HCT116 (cell line): Measurements from ENCODE around the gene DDX3X. TPM values are rescaled to one million over a fixed set of nuclear protein-coding genes. Genes with fewer than 3 reads are reported as not detected.

ENCODE experiments used
- ATAC-seq: fragments of 200-7000 bp; cut with Tn5 transposase; 2 replicates; pipeline ENCODE4 v1.9.1; 2020; ENCODE audit warnings: mild to moderate bottlenecking, moderate library complexity
- BruUV-seq: library from RNA; stranded (reverse); fragments of 400-500 nt; replicated peaks from 2 replicates; lab custom pipeline; 2021; lab: Mats Ljungman, UMichigan
- CTCF ChIA-PET: fragments of 300-600 bp; sonication (Branson Sonifier 250); formaldehyde crosslinking; loops from one replicate; lab custom pipeline; 2021; ENCODE audit warnings: antibody characterized with exemption; lab: Charles Lee
- POLR2A ChIA-PET: fragments of 300-600, 350-600 bp; sonication (Branson Sonifier 250); formaldehyde crosslinking; loops from one replicate; lab custom pipeline; 2021; ENCODE audit warnings: antibody characterized with exemption; lab: Charles Lee
- RAD21 ChIA-PET, 2 experiments: fragments of 300-600 bp; sonication (Branson Sonifier 250); formaldehyde crosslinking; loops; one replicate each; lab custom pipeline; 2023; ENCODE audit warnings: low total read pairs in 2 of 2; ENCODE audit not compliant: uncharacterized antibody in 2 of 2, unreplicated experiment in 2 of 2, low non-redundant PET in 1 of 2; lab: Charles Lee
- DNase-seq: peaks from one replicate; pipeline ENCODE4 v3.0.0-alpha.2; 2010; ENCODE audit warnings: low read depth, low spot score
- H2AFZ ChIP-seq: fragments of 200-600 bp; shearing (Covaris generic), sonication (generic); 2 replicates; pipeline ENCODE4 v1.6.1; 2017; ENCODE audit warnings: low read depth, mixed run types, mixed read lengths, antibody characterized with exemption, low read length; ENCODE audit not compliant: poor library complexity, severe bottlenecking
- H3K27ac ChIP-seq: 2 replicates; pipeline ENCODE4 v1.5.1; 2012; ENCODE audit warnings: low read depth, low read length
- H3K27me3 ChIP-seq: fragments of 200-600 bp; sonication (generic); 2 replicates; pipeline ENCODE4 v1.6.1; 2016; ENCODE audit warnings: mixed run types, low read length, mixed read lengths; ENCODE audit not compliant: insufficient read depth
- H3K36me3 ChIP-seq, 2 experiments: fragments of 200-500 bp in 1 of 2; fragments of 200-600 bp in 1 of 2; sonication (Bioruptor generic) in 1 of 2; sonication (generic) in 1 of 2; 2 replicates each; pipeline versions ENCODE4 v1.5.1 to v1.6.1; 2014 to 2016; ENCODE audit warnings: low read length in 2 of 2, inconsistent platforms in 1 of 2, mixed read lengths in 1 of 2, mixed run types in 1 of 2; ENCODE audit not compliant: insufficient read depth in 2 of 2, control insufficient read depth in 1 of 2
- H3K4me1 ChIP-seq, 2 experiments: fragments of 200-600 bp in 1 of 2; sonication (generic) in 1 of 2; 2 replicates each; pipeline versions ENCODE4 v1.5.1 to v1.6.1; 2012 to 2017; ENCODE audit warnings: low read length in 2 of 2, inconsistent platforms in 1 of 2, mild to moderate bottlenecking in 1 of 2, mixed read lengths in 1 of 2, mixed run types in 1 of 2, moderate library complexity in 1 of 2; ENCODE audit not compliant: insufficient read depth in 2 of 2, control insufficient read depth in 1 of 2
- H3K4me2 ChIP-seq: fragments of 200-600 bp; sonication (generic); 2 replicates; pipeline ENCODE4 v1.6.1; 2017; ENCODE audit warnings: mixed run types, low read length, mixed read lengths
- H3K4me3 ChIP-seq, 2 experiments: fragments of 200-600 bp in 1 of 2; sonication (generic) in 1 of 2; replicated peaks in 1 of 2; 2 replicates each; pipeline ENCODE4 v1.5.1; 2011 to 2016; ENCODE audit warnings: low read length in 2 of 2, control low read depth in 1 of 2, low read depth in 1 of 2, mild to moderate bottlenecking in 1 of 2, mixed read lengths in 1 of 2, mixed run types in 1 of 2
- H3K79me2 ChIP-seq: fragments of 200-600 bp; sonication (generic); 2 replicates; pipeline ENCODE4 v1.6.1; 2017; ENCODE audit warnings: mild to moderate bottlenecking, mixed run types, low read length, moderate library complexity, mixed read lengths; ENCODE audit not compliant: insufficient read depth
- H3K9ac ChIP-seq: fragments of 200-600 bp; sonication (generic); 2 replicates; pipeline ENCODE4 v1.6.1; 2016; ENCODE audit warnings: low read length, mixed read lengths
- H3K9me2 ChIP-seq: fragments of 200-600 bp; sonication (generic), shearing (Covaris generic); 2 replicates; pipeline ENCODE4 v1.6.1; 2017; ENCODE audit warnings: mixed run types, mild to moderate bottlenecking, moderate library complexity; ENCODE audit not compliant: insufficient read depth
- H3K9me3 ChIP-seq, 2 experiments: fragments of 200-500 bp in 1 of 2; fragments of 200-600 bp in 1 of 2; sonication (Bioruptor generic) in 1 of 2; sonication (generic) in 1 of 2; 2 replicates each; pipeline ENCODE4 v1.6.1; 2014 to 2017; ENCODE audit warnings: low read length in 2 of 2, mixed read lengths in 2 of 2, inconsistent platforms in 1 of 2, low read depth in 1 of 2, mild to moderate bottlenecking in 1 of 2, mixed run types in 1 of 2, moderate library complexity in 1 of 2; ENCODE audit not compliant: control insufficient read depth in 1 of 2, insufficient read depth in 1 of 2
- H4K20me1 ChIP-seq: fragments of 200-600 bp; sonication (generic), shearing (Covaris generic); 2 replicates; pipeline ENCODE4 v1.6.1; 2017; ENCODE audit warnings: mixed run types, mild to moderate bottlenecking, moderate library complexity; ENCODE audit not compliant: insufficient read depth
- CTCF ChIP-seq, 3 experiments: fragments of 200-600 bp in 1 of 3; sonication (generic) in 1 of 3; IDR thresholded peaks in 2 of 3; conservative IDR thresholded peaks in 1 of 3; 2 replicates each; pipeline ENCODE4 v1.5.1; 2012 to 2017; ENCODE audit warnings: low read depth in 2 of 3, low read length in 2 of 3, antibody characterized with exemption in 1 of 3, borderline replicate concordance in 1 of 3, control low read depth in 1 of 3, mild to moderate bottlenecking in 1 of 3, mixed read lengths in 1 of 3, mixed run types in 1 of 3, moderate library complexity in 1 of 3; ENCODE audit not compliant: insufficient read depth in 1 of 3
- POLR2A ChIP-seq: IDR thresholded peaks from 2 replicates; pipeline ENCODE4 v1.7.0; 2011; ENCODE audit warnings: borderline replicate concordance; ENCODE audit not compliant: insufficient read depth, insufficient read length; ENCODE audit errors: extremely low read depth
- POLR2AphosphoS5 ChIP-seq: IDR thresholded peaks from 2 replicates; pipeline ENCODE4 v1.6.1; 2011; ENCODE audit warnings: mild to moderate bottlenecking, low read depth, low read length, moderate library complexity
- REST ChIP-seq: IDR thresholded peaks from 2 replicates; pipeline ENCODE4 v1.6.1; 2012; ENCODE audit warnings: low read depth
- YY1 ChIP-seq: IDR thresholded peaks from 2 replicates; pipeline ENCODE4 v1.6.1; 2011; ENCODE audit warnings: low read length, low read depth, moderate library complexity, mild to moderate bottlenecking; ENCODE audit not compliant: insufficient replicate concordance; ENCODE audit errors: extremely low read depth
- intact Hi-C: fragments of 100-400 bp; cut with micrococcal nuclease; formaldehyde crosslinking; loops from 2 replicates; pipeline ENCODE4 v1.10.0; 2022
- total RNA-seq: library from RNA; stranded (reverse); gene quantifications from one replicate; pipeline ENCODE4 v1.2.1, GENCODE V29; 2021; ENCODE audit not compliant: unreplicated experiment

Gene DDX3X
- total RNA-seq, 1 experiment from 2014 or later: 253 TPM

GRCh38 chrX:41304178-41304577, 29.8 kb upstream of the DDX3X start:
- POLR2A ChIA-PET: no interaction called here
- no peak overlapping the region for H3K4me2 ChIP-seq
- no peak for TF ChIP-seq POLR2A
- no peak for TF ChIP-seq REST
- no peak for TF ChIP-seq YY1
- no peak for TF ChIP-seq POLR2AphosphoS5
- TF ChIP-seq, all 23 proteins: peak for 0
- ATAC-seq (no peak), DNase-seq (no peak)
- RAD21 ChIA-PET: no interaction called here
- no TSS peak for BruUV-seq
- Histone ChIP-seq H3K79me2 (no peaks in the 10 kb centered on the region), H3K36me3 (no peaks in the 10 kb centered on the region), H2AFZ (no peak overlapping the region), H3K4me1 (peaks cover 7 to 18% of the 10 kb centered on the region in 2 experiments; a peak in 3 of 4 replicates), H3K27me3 (no peaks in the 10 kb centered on the region), H3K27ac (no peak overlapping the region), H3K9me3 (no peaks in the 10 kb centered on the region), H4K20me1 (no peaks in the 10 kb centered on the region), H3K9me2 (no peaks in the 10 kb centered on the region), H3K4me3 (no peak overlapping the region), H3K9ac (no peak overlapping the region)
- CTCF ChIA-PET: no interaction called here
- intact Hi-C loops: no loop called here

- no peaks in the 10 kb centered on the region for H4K20me1 ChIP-seq
- intact Hi-C loops: no loop called here
- peak; percentile 42; the same call in 1 of the 2 replicates for ATAC-seq
- ChIA-PET POLR2A (no interaction called here), CTCF (no interaction called here), RAD21 (no interaction called here)
- no peak overlapping the region for H3K4me3 ChIP-seq
- BruUV-seq: no TSS peak
- H3K36me3 ChIP-seq: no peaks in the 10 kb centered on the region
- no peaks in the 10 kb centered on the region for H3K4me1 ChIP-seq
- H3K9ac ChIP-seq: no peak overlapping the region
- DNase-seq: no peak
- no peak overlapping the region for H3K4me2 ChIP-seq
- H2AFZ ChIP-seq: no peak overlapping the region
- H3K27ac ChIP-seq: no peak overlapping the region
- H3K9me3 ChIP-seq: no peaks in the 10 kb centered on the region
- H3K27me3 ChIP-seq: no peaks in the 10 kb centered on the region
- H3K79me2 ChIP-seq: no peaks in the 10 kb centered on the region
- no peak for TF ChIP-seq CTCF (IDR thresholded peaks at IDR 0.05 in 2 of 3, conservative IDR thresholded peaks at IDR 0.05 in 1 of 3; ENCODE audit: borderline replicate concordance in 1 of 3, insufficient read depth in 1 of 3, low read depth in 2 of 3, low read length in 2 of 3)
- H3K9me2 ChIP-seq: no peaks in the 10 kb centered on the region
Observed at GRCh38 chrX:41308884-41309647, 24.9 kb upstream of the DDX3X start.
